Bronchial epithelial cell (primary cell): ENCODE results near the gene ALG14. TPM values are rescaled to one million over a fixed set of nuclear protein-coding genes. Genes with fewer than 3 reads are reported as not detected.

Experiments
- DNase-seq: peaks from one replicate; pipeline ENCODE4 v3.0.0-alpha.2; 2010; ENCODE audit warnings: low read depth
- FAIRE-seq: peaks from 2 replicates; lab custom pipeline; 2011; peaks lifted over from hg19 to GRCh38; lab: Jason Lieb, UNC
- H3K27me3 ChIP-seq: 2 replicates; pipeline ENCODE4 v1.5.1; 2011; ENCODE audit warnings: low read length; ENCODE audit not compliant: control insufficient read depth, insufficient read depth
- H3K36me3 ChIP-seq: 2 replicates; pipeline ENCODE4 v1.5.1; 2011; ENCODE audit warnings: low read length; ENCODE audit not compliant: control insufficient read depth, insufficient read depth
- H3K4me3 ChIP-seq: 2 replicates; pipeline ENCODE4 v1.5.1; 2011; ENCODE audit warnings: mild to moderate bottlenecking, low read depth, low read length, control low read depth
- CTCF ChIP-seq: IDR thresholded peaks from 2 replicates; pipeline ENCODE4 v1.5.1; 2011; ENCODE audit warnings: mild to moderate bottlenecking, moderate library complexity, low read length, control low read depth, inconsistent platforms; ENCODE audit not compliant: insufficient read depth, severe bottlenecking
- total RNA-seq: library from RNA; depleted of rRNA; stranded (reverse); fragments of >200 nt; gene quantifications from 2 replicates; pipeline ENCODE4 v1.2.1, GENCODE V29; 2014

The ALG14 gene
- total RNA-seq, 1 donor from 2014 or later = 0.53 TPM

GRCh38 chr1:95085376-95085775 lies 12.6 kb upstream of the ALG14 start:
- TF ChIP-seq CTCF = no peak
- DNase-seq (no peak), FAIRE-seq (no peak)
- Histone ChIP-seq H3K27me3 (no peaks in the 10 kb centered on the region), H3K4me3 (no peak overlapping the region), H3K36me3 (no peaks in the 10 kb centered on the region)

- no peaks in the 10 kb centered on the region for H3K36me3 ChIP-seq
- DNase-seq (peak; percentile 36), FAIRE-seq (no peak)
- H3K27me3 ChIP-seq = no peaks in the 10 kb centered on the region
- H3K4me3 ChIP-seq = no peak overlapping the region
- peak; percentile 66 for TF ChIP-seq CTCF
Observed at GRCh38 chr1:95084317-95085176, 11.8 kb upstream of the ALG14 start.

GRCh38 chr1:95080879-95081278 lies 8.1 kb upstream of the ALG14 start:
- no peak for DNase-seq
- FAIRE-seq = no peak
- no peaks in the 10 kb centered on the region for H3K27me3 ChIP-seq
- no peak for TF ChIP-seq CTCF
- no peaks in the 10 kb centered on the region for H3K36me3 ChIP-seq
- no peak overlapping the region for H3K4me3 ChIP-seq

GRCh38 chr1:95080446-95080845 lies 7.7 kb upstream of the ALG14 start:
- Histone ChIP-seq H3K27me3 (no peaks in the 10 kb centered on the region), H3K36me3 (no peaks in the 10 kb centered on the region), H3K4me3 (no peak overlapping the region)
- no peak for TF ChIP-seq CTCF
- FAIRE-seq (no peak), DNase-seq (no peak)

- Histone ChIP-seq H3K27me3 (no peaks in the 10 kb centered on the region), H3K4me3 (no peak overlapping the region), H3K36me3 (peaks cover 2% of the 10 kb centered on the region)
- FAIRE-seq (no peak), DNase-seq (no peak)
- no peak for TF ChIP-seq CTCF
Observed at GRCh38 chr1:95076034-95076433, 3.3 kb upstream of the ALG14 start.
